Endothelial cell of hepatic sinusoid (primary cell): Measurements from ENCODE around the gene ICOS.
"Not testable (repeated sequence)": the region's sequence is repeated elsewhere in the genome, so short reads cannot be mapped to it uniquely, and the experiment has no call there.

Experiments used
- in situ Hi-C: cut with HindIII; loops from 2 replicates; pipeline ENCODE4 v1.10.0; 2017; ENCODE audit warnings: low sequenced_read_pairs

The ICOS gene

GRCh38 chr2:203916756-203917155 is 19.8 kb upstream of the ICOS start:
- in situ Hi-C loops, result no loop called here

GRCh38 chr2:203918264-203918663 is 18.3 kb upstream of the ICOS start:
- in situ Hi-C loops, result no loop called here

GRCh38 chr2:203918839-203919238 is 17.7 kb upstream of the ICOS start:
- in situ Hi-C loops, result no loop called here

GRCh38 chr2:203925512-203926158 is 10.9 kb upstream of the ICOS start:
- in situ Hi-C loops, result no loop called here

- in situ Hi-C loops, result no loop called here
Measured at GRCh38 chr2:203928849-203929248, 7.7 kb upstream of the ICOS start.

GRCh38 chr2:203931262-203931661 is 5.3 kb upstream of the ICOS start:
- in situ Hi-C loops, result not testable (repeated sequence)

GRCh38 chr2:203934041-203934492 is 2.5 kb upstream of the ICOS start:
- in situ Hi-C loops, result no loop called here

- in situ Hi-C loops, result no loop called here
Measured at GRCh38 chr2:203934711-203935438, 1.7 kb upstream of the ICOS start.

GRCh38 chr2:203935568-203935967 is 995 bp upstream of the ICOS start:
- in situ Hi-C loops, result no loop called here

GRCh38 chr2:203936949-203937348 is 386 bp downstream of the ICOS start:
- in situ Hi-C loops, result no loop called here

GRCh38 chr2:203937788-203938187 is 1.2 kb downstream of the ICOS start:
- in situ Hi-C loops, result no loop called here

- in situ Hi-C loops, result no loop called here
Measured at GRCh38 chr2:203940039-203940438, 3.5 kb downstream of the ICOS start.

- in situ Hi-C loops, result not testable (repeated sequence)
Measured at GRCh38 chr2:203943493-203944382, 7.2 kb downstream of the ICOS start.

GRCh38 chr2:203948733-203949132 is 12.2 kb downstream of the ICOS start:
- in situ Hi-C loops, result no loop called here

GRCh38 chr2:203949228-203949627 is 12.7 kb downstream of the ICOS start:
- in situ Hi-C loops, result no loop called here

GRCh38 chr2:203951366-203951902 is 14.9 kb downstream of the ICOS start:
- in situ Hi-C loops, result no loop called here

- in situ Hi-C loops, result no loop called here
Measured at GRCh38 chr2:203959265-203959664, 22.7 kb downstream of the ICOS start.

- in situ Hi-C loops, result no loop called here
Measured at GRCh38 chr2:203959672-203960071, 23.1 kb downstream of the ICOS start.

GRCh38 chr2:203960811-203961210 is 24.2 kb downstream of the ICOS start:
- in situ Hi-C loops, result no loop called here

- in situ Hi-C loops, result not testable (repeated sequence)
Measured at GRCh38 chr2:203965190-203965589, 28.6 kb downstream of the ICOS start.

GRCh38 chr2:203971251-203971650 is 34.7 kb downstream of the ICOS start:
- in situ Hi-C loops, result no loop called here
